ENCODE data around the gene ENOX1. TPM values are rescaled to one million over a fixed set of nuclear protein-coding genes. Genes with fewer than 3 reads are reported as not detected.

Gene ENOX1
- total and polyA plus RNA-seq, 2 of the 13 experiments (the other 11 are each of a cell fraction or from before 2014, with no cell fraction given): not detected

DNA sequence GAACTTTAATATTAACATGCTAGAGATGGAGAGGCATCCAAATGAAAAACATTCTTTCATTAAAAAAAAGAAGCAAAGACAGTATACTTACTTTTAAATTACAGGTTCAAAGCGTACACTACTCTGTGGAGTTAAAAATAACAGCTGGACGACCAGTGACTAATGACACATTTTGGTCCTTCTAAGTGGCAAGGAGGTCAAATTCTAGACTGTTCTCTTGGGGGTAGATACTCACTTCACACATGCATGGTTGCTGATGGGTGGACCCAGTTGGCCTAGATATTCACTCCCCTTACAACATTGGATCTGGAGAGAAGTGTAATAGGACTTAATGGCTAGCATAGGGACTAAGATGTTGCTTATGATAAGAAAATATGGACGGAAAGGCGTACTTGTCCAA, 461.1 kb downstream of the ENOX1 start:
- intact Hi-C loops (cut with micrococcal nuclease; ENCODE audit: unreplicated experiment): no loop called here
- Histone ChIP-seq H4K20me1 (ENCODE audit: insufficient read depth, low read length) (no peaks in the 10 kb centered on the region), H3K27me3 (ENCODE audit: control insufficient read depth in 1 of 2, insufficient read depth in 2 of 2, low read length in 2 of 2) (no peaks in the 10 kb centered on the region), H3K27ac (ENCODE audit: extremely low read length, insufficient read depth, low read length) (no peak overlapping the region), H3K9me3 (ENCODE audit: low read length) (no peaks in the 10 kb centered on the region), H3K79me2 (ENCODE audit: insufficient read depth, low read length) (no peaks in the 10 kb centered on the region), H3K36me3 (replicated peaks in 1 of 2; ENCODE audit: control insufficient read depth in 1 of 2, insufficient read depth in 2 of 2, low read length in 2 of 2) (no peaks in the 10 kb centered on the region), H3K4me1 (ENCODE audit: insufficient read depth, low read length) (no peaks in the 10 kb centered on the region), H2AFZ (ENCODE audit: low read length) (no peak overlapping the region), H3K9ac (ENCODE audit: insufficient read depth, low read depth, low read length) (no peak overlapping the region), H3K4me3 (replicated peaks in 1 of 3; ENCODE audit: insufficient read depth in 1 of 3, low read depth in 2 of 3, low read length in 3 of 3) (no peak overlapping the region), H3K4me2 (ENCODE audit: low read depth, low read length) (no peak overlapping the region)
- in situ Hi-C loops (cut with HindIII; ENCODE audit: extremely low pct_ligation_motif_present, low pct_unique_long_range_greater_than_20kb): no loop called here
- DNase-seq (ENCODE audit: low spot score) (no peak), ATAC-seq (no peak), FAIRE-seq (no peak)
- WGBS (ENCODE audit: low lambda C conversion rate): 30% methylated on average over 4 of the region's 4 CpGs
- POLR2A ChIA-PET: no interaction called here
- CTCF ChIA-PET (ENCODE audit: low intra/inter-chr PET ratio, low total read pairs): no interaction called here
- no TSS peak for BruUV-seq (replicated peaks)
- no peak for TF ChIP-seq PHF21A (CRISPR knock-in tag; IDR thresholded peaks at IDR 0.05)
- no peak for TF ChIP-seq ZNF546 (CRISPR knock-in tag; conservative IDR thresholded peaks at IDR 0.05)
- TF ChIP-seq ZNF761 (CRISPR knock-in tag; conservative IDR thresholded peaks at IDR 0.05): no peak
- TF ChIP-seq ZNF841 (CRISPR knock-in tag; IDR thresholded peaks at IDR 0.05; ENCODE audit: borderline replicate concordance): no peak
- no peak for TF ChIP-seq ZNF746 (CRISPR knock-in tag; IDR thresholded peaks at IDR 0.05)
- TF ChIP-seq ZFP82 (CRISPR knock-in tag; IDR thresholded peaks at IDR 0.05; ENCODE audit: borderline replicate concordance): no peak
- TF ChIP-seq, protein P1, sequence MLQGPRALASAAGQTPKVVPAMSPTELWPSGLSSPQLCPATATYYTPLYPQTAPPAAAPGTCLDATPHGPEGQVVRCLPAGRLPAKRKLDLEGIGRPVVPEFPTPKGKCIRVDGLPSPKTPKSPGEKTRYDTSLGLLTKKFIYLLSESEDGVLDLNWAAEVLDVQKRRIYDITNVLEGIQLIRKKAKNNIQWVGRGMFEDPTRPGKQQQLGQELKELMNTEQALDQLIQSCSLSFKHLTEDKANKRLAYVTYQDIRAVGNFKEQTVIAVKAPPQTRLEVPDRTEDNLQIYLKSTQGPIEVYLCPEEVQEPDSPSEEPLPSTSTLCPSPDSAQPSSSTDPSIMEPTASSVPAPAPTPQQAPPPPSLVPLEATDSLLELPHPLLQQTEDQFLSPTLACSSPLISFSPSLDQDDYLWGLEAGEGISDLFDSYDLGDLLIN (CRISPR knock-in tag; IDR thresholded peaks at IDR 0.05; ENCODE audit: borderline replicate concordance): no peak
- TF ChIP-seq, protein P2, sequence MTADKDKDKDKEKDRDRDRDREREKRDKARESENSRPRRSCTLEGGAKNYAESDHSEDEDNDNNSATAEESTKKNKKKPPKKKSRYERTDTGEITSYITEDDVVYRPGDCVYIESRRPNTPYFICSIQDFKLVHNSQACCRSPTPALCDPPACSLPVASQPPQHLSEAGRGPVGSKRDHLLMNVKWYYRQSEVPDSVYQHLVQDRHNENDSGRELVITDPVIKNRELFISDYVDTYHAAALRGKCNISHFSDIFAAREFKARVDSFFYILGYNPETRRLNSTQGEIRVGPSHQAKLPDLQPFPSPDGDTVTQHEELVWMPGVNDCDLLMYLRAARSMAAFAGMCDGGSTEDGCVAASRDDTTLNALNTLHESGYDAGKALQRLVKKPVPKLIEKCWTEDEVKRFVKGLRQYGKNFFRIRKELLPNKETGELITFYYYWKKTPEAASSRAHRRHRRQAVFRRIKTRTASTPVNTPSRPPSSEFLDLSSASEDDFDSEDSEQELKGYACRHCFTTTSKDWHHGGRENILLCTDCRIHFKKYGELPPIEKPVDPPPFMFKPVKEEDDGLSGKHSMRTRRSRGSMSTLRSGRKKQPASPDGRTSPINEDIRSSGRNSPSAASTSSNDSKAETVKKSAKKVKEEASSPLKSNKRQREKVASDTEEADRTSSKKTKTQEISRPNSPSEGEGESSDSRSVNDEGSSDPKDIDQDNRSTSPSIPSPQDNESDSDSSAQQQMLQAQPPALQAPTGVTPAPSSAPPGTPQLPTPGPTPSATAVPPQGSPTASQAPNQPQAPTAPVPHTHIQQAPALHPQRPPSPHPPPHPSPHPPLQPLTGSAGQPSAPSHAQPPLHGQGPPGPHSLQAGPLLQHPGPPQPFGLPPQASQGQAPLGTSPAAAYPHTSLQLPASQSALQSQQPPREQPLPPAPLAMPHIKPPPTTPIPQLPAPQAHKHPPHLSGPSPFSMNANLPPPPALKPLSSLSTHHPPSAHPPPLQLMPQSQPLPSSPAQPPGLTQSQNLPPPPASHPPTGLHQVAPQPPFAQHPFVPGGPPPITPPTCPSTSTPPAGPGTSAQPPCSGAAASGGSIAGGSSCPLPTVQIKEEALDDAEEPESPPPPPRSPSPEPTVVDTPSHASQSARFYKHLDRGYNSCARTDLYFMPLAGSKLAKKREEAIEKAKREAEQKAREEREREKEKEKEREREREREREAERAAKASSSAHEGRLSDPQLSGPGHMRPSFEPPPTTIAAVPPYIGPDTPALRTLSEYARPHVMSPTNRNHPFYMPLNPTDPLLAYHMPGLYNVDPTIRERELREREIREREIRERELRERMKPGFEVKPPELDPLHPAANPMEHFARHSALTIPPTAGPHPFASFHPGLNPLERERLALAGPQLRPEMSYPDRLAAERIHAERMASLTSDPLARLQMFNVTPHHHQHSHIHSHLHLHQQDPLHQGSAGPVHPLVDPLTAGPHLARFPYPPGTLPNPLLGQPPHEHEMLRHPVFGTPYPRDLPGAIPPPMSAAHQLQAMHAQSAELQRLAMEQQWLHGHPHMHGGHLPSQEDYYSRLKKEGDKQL (CRISPR knock-in tag; IDR thresholded peaks at IDR 0.05; ENCODE audit: low read depth): no peak
- TF ChIP-seq, protein P3, sequence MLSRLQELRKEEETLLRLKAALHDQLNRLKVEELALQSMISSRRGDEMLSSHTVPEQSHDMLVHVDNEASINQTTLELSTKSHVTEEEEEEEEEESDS (CRISPR knock-in tag; IDR thresholded peaks at IDR 0.05; ENCODE audit: borderline replicate concordance): no peak
- TF ChIP-seq CREB1 (IDR thresholded peaks at IDR 0.05): no peak
- no peak for TF ChIP-seq CREB1 (CRISPR knock-in tag; IDR thresholded peaks at IDR 0.05)
- TF ChIP-seq ZMAT3 (CRISPR knock-in tag; conservative IDR thresholded peaks at IDR 0.05): no peak
- no peak for TF ChIP-seq MTF2 (CRISPR knock-in tag; IDR thresholded peaks at IDR 0.05; ENCODE audit: borderline replicate concordance)
- TF ChIP-seq ARHGAP35 (CRISPR knock-in tag; IDR thresholded peaks at IDR 0.05; ENCODE audit: borderline replicate concordance): no peak
- no peak for TF ChIP-seq MEF2D (CRISPR knock-in tag; IDR thresholded peaks at IDR 0.05)
- no peak for TF ChIP-seq SRSF9 (IDR thresholded peaks at IDR 0.05; ENCODE audit: borderline replicate concordance, insufficient read depth, low read depth, low read length, poor library complexity, severe bottlenecking)
- no peak for TF ChIP-seq TBX3 (IDR thresholded peaks at IDR 0.05; ENCODE audit: borderline replicate concordance)
- no peak for TF ChIP-seq TARDBP (CRISPR knock-in tag; IDR thresholded peaks at IDR 0.05)
- no peak for TF ChIP-seq CENPX (CRISPR knock-in tag; IDR thresholded peaks at IDR 0.05)

All from HepG2 (cell line).